Renal cortical epithelial cell (primary cell): ENCODE results near the gene RNU6-1. TPM values are rescaled to one million over a fixed set of nuclear protein-coding genes. Genes with fewer than 3 reads are reported as not detected.
A peak's percentile ranks its signal among the peaks of the same experiment; 100 is the strongest.

ENCODE experiments used
- DNase-seq: peaks from one replicate; pipeline ENCODE4 v3.0.0-alpha.2; 2011; ENCODE audit warnings: low read depth
- total RNA-seq: library from RNA; depleted of rRNA; stranded (reverse); fragments of >200 nt; gene quantifications from 2 replicates; pipeline ENCODE4 v1.2.3, GENCODE V29; 2014

Gene RNU6-1
- total RNA-seq, 1 donor from 2014 or later = not detected

DNA sequence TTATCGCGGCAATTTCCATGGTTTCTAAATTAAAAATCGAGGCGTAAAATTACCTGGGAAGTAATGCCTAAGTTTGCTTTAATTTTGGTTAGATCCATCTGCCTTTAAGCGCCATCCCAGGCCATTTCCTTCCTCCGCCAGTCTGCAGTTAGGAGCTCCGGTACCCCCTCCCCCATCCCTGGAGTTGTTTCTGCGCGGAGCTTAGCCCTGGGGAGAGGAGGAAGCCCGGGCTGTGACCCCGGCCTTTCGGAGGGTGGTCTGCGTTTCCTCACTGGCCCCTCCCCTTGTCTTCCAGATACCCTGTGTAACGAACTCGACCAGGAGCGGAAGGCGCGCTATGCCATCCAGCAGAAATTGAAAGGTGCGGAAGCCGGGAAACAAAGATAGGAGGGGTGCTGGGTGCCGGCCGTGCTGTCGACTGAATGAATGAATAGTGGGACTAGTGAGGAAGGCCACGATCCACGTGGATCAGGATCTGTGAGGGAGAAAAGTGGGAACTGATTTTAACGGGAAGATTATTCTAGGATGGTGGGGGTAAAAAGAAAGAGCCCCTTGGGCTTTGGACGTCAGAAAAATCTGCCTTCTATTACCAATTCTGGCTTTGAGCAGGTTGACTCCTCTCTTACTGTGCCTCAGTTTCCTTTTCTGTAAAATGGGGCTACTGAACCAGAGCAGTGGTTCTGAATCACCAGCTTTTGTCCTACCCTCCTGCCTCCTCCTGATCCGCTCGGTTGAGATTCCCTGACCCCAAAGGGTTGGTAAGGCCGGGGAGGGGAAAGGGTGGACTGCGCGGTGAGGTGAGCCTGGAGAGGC lies 6.7 kb downstream of the RNU6-1 start:
- no peak for DNase-seq

DNA sequence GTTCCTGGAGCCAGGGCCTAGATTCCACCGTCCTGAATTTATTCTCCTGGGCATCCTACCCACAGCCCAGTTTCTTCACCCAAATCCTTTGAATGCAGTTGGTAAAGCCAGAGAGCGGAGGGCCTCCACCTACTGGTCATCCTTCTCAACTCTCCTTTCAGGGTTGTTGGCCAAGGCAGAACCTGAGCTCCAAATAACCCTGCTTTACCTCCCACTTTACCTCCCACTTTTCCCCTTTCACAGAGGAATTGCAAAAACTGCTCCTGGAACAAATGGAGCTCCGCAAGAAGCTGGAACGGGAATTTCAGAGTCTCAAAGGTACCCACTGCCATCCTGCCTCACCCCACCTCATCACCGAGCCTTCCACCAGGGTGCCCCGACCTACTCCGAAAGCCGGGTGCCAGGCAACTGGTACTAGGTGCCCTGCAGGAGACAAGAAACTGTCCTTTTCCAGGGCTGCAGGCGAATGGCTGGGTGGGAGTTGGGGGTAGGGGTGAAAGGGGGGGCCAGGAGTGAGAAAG lies 7.8 kb downstream of the RNU6-1 start:
- peak; percentile 47 for DNase-seq

DNA sequence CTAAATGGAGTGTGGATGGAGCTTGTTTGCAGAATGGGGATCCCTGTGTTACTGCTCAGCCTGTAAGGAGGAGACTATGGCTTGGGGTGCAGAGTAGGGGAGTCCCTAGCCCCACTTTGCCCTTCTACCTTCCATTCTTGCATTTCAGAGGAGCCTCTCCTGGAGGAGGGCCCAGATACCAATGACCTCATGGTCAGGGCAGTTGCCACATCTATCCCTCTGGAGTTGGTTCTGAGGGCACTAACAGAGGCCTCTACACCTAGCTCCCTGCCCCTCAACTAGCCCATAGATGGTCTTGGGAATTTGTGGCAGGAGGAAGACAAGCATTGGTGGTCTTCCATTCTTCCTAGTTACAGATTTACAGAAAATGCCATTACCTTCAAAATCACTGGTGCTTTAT lies 8.5 kb downstream of the RNU6-1 start:
- no peak for DNase-seq

DNA sequence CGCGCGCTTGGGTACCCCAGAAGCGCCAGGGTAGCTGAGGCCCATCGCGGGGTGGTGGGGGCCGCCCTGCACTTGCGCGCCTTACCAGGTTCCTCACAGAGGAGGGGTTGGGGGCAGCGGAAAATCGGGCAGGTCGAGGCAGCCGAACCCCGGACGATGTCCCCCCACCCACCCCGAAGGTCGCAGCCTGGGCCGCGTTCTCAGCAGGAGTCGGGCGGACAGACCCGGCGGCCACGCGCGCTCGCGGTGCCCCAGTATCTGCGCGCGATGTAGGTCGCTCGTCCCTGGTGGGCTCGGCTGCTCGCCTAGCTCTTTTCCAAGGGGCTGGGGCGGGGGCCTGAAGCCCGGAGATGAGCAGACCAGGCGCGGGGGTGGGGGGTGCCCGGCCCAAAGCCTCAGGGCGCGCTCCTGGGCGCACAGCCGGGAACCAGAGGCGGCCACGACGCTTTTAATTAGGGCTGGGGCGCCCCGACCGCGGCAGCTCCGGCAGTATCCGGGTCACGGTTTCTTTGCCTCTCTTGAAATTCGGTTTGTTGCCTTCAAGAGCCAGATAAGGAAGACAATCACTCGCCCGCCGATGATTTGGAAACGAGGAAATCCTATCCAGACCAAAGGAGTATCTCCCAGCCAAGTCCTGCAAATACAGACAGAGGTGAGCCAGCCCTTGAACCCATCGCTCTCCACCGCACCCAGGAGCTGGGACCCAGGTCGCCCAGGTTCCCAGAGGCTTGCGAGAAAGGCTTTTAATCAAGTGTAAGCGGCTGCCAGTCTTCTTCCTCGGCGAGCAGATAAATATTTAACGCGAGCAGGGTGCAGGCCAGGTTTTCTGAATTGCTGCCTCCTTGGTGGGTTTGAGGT lies 10.0 kb downstream of the RNU6-1 start:
- DNase-seq = no peak

DNA sequence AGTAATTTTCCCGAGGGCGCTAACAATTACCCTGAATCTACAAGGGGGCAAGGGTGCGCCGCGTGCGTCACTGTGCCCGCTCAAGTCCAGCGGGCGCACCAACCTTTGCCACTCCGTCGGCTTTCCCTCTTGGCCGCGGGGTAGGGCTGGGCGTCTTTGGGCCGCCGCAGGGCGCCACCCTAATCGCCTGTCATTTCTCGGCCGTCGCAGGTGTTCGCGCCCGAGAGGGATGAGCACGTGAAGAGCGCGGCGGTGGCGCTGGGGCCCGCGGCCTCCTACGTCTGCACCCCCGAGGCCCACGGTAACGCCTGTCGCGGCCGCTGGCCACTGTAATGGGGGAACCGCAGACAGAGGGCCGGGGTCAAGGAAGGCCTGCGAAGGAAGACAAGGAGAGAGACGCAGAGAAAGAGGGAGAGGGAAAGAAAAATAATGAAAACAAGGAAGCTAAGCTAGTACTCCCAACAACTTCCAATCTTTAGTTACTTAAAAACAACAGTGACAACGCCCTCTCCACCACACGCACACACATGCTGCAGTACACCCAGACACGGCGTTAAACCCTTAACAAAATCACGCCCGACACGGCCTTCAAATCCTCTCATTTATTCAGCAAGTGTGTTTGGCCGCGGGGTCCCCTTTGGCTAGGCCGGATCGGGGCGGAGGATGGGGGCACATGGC lies 10.7 kb downstream of the RNU6-1 start:
- no peak for DNase-seq

DNA sequence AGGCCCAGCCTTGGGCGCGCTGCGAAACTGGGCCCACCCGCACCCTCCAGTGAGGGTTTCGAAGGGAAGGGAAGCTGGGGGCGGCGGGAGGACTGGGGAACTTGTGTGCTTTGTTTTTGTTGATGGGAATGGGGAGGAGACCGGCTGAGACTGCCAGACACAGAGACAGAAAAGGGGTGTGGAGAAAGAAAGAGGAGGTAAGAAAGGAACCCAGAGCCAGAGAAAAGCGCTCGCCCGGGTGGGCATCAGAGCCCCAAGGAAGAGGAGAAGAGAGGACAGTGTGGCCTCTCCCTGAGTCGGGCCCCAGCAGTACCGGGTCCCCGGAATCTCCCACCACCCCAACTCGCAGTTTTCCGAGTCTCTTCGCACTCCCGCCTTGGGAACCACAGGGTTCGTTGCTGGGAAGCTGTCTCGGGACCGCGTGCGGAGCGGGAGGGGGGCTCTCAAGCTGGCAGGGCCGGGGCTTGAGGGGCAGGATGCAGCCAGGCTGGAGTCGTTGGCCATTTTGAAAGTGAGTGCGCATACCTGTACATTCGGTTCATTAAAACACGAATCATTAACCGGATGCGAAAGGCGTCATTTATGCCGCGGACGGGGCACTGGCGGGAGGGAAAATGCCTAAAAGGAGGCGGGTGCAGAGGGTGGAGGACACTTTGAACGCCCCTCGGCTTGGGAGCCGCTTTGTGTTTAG lies 11.4 kb downstream of the RNU6-1 start:
- no peak for DNase-seq

DNA sequence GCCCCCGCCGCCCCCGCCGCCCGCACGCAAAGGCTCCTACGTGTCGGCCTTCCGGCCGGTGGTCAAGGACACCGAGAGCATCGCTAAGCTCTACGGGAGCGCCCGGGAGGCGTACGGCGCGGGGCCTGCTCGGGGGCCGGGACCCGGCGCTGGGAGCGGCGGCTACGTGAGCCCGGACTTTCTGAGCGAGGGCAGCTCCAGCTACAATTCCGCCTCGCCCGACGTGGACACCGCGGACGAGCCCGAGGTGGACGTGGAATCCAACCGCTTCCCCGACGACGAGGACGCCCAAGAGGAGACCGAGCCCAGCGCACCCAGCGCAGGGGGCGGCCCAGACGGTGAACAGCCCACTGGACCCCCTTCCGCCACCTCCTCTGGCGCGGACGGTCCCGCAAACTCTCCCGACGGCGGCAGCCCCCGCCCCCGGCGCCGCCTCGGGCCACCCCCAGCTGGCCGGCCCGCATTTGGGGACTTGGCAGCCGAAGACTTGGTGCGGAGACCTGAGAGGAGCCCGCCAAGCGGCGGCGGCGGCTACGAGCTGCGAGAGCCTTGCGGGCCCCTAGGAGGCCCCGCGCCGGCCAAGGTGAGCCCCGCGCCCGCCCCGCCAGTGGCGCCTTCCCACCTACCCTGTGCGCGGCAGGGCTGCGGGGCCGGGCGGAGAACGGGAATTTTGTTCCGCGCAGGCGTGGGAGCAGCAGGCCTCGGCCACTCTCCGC lies 12.1 kb downstream of the RNU6-1 start:
- DNase-seq = no peak

DNA sequence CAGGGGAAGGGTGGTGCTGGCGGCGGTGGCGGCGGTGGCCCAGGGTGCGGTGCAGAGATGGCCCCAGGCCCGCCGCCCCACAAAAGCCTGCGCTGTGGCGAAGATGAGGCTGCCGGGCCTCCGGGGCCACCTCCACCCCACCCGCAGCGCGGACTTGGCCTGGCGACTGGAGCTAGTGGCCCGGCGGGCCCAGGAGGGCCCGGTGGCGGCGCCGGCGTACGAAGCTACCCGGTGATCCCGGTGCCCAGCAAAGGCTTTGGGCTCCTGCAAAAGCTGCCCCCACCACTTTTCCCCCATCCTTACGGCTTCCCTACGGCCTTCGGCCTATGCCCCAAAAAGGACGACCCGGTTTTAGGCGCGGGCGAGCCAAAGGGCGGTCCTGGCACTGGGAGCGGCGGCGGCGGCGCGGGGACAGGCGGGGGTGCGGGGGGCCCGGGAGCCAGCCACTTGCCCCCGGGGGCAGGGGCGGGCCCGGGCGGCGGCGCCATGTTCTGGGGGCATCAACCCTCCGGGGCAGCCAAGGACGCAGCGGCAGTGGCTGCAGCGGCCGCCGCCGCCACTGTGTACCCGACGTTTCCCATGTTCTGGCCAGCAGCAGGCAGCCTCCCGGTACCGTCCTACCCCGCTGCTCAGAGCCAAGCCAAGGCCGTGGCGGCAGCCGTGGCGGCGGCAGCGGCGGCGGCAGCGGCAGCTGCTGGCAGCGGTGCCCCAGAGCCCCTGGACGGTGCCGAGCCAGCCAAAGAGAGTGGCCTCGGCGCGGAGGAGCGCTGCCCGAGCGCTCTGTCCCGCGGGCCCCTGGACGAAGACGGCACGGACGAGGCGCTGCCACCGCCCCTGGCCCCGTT lies 12.9 kb downstream of the RNU6-1 start:
- DNase-seq = no peak

DNA sequence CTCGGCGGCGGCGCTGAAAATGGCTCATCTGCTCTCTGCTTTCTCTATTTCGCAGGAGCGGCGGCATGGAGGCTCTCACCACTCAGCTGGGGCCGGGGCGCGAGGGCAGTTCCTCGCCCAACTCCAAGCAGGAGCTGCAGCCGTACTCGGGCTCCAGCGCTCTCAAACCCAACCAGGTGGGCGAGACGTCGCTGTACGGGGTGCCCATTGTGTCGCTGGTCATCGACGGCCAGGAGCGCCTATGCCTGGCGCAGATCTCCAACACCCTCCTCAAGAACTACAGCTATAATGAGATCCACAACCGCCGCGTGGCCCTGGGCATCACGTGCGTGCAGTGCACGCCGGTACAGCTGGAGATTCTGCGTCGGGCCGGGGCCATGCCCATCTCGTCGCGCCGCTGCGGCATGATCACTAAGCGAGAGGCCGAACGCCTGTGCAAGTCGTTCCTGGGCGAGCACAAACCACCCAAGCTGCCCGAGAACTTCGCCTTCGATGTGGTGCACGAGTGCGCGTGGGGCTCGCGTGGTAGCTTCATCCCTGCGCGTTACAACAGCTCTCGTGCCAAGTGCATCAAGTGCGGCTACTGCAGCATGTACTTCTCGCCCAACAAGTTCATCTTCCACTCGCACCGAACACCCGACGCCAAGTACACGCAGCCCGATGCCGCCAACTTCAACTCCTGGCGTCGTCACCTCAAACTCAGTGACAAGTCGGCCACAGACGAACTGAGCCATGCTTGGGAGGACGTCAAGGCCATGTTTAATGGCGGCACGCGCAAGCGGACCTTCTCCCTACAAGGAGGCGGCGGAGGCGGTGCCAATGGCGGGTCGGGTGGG lies 13.7 kb downstream of the RNU6-1 start:
- no peak for DNase-seq

DNA sequence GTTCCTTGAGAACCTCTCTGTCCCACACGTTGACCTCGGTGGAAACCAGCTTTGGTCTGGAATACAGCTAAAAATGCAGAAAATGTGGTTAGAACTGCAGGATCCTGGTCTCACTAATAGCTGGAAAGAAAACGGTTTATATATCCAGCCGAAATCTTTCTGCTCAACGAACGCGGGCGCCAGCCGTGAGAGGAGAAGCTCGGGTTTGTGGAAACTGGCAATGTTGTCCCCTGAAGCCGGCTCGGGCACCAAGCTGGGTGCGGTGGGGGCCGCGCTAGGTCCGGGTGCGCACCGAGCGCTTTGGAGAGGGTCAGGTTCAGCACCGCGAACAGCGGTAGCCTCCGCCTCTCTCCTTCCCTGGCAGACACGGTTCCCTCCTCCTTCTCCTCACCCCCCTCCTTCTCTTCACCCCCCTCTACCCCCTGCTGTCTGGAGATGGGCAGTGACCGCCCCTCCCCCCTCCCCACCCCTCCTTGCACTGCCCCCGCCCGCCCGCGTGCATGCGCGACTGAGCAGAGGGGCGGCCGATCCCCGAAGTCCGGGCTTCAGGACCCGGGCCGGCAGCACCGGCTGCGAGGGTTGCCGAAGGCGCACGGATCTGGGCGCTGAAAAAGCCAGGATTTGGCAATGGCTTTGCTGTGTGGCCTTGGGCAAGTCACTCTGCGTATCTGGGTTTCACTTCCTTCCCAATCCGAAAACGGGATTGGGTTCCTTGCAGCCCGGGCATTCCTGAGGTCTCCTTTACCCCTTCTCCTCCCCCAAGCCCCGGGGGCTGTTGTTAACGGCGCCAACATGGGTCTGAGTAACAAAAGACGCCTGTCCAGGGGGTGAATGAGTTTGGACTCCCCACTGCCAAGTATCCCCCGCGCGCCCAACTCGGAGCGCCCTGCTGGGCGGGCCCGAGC lies 14.6 kb downstream of the RNU6-1 start, which contains the start of gene SKOR1:
TSS of gene SKOR1 (plus strand) at position 534 of the 905 bp plus-strand sequence. CDS start at position 628, 94 bp downstream.
- DNase-seq = no peak

DNA sequence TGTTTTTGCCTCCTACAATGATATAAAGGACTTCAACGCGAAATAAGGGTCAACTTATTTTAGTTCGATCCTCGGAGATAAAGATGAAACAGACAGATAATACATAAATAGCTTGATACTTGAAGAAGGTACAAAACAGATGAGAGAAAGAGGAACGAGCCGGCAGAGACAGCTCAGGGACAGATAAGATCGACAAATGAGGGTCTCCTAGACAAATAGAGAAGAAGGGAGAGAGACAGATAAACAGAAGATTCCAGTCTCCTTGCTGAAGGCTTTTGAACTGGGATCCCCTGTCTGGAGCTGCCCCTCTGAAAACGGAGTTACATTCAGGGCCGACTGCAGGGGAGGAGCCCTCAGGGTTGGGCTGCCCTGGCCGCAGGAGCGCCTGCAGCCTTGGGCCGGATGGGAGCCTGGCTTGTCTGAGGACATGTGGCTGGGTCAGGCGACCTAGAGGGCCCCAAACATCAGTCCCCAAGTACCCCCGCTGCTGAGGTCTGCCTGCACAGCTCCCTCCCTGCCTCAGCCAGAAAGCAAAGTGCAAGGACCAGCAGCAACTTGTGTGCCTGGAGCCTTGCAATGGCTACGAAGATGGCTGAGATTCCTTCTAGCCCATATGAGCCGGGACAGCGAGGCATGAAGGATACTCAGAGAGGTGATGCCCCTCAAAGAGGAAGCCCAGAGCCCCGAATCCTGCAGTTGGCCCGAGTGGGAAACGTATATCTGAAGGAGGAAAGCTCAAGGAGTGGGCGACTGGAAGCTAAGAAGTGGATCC lies 15.5 kb downstream of the RNU6-1 start:
- DNase-seq = no peak

DNA sequence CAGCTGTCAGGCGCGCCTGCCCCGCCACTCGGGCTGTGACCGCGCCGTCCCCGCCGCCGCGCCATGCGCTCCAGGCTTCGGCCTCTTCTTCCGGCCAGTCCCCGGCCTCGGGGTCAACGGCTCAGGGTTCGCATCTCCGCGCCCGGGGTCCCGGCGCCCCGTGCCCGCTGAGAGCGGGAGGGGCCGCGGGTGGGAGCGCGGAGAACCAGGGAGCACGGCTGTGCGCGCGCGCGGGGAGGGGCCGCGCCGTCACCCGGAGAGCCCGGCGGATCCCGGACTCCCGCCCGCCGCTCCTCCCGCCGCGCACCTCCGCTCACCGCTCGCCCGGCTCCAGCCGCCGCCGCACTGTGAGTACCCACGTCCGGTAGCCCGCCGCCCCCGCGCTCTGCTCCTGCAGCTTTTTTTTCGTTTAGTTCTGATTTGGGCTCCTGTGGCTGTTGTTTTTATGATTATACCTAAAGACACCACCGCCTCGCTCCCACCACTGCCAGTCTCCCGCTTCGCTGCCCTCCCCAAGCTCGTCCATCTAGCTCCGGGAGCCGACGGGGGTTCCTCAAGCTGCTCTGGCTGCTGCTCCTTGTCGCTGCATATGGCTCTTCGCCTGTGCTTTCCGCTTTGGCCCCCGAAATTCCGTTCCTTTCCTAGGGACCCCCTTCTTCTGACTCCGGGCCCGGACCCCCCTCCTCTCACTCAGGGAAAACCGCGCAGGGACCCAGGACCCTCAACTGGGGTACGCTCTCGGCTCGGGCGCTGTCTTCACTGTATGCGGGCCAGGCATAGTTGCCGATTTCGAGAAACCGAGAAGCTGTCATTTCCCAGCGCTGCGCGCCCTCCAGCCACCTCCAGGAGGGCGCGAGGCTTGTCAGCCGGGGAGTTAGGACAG lies 16.3 kb downstream of the RNU6-1 start:
- no peak for DNase-seq

DNA sequence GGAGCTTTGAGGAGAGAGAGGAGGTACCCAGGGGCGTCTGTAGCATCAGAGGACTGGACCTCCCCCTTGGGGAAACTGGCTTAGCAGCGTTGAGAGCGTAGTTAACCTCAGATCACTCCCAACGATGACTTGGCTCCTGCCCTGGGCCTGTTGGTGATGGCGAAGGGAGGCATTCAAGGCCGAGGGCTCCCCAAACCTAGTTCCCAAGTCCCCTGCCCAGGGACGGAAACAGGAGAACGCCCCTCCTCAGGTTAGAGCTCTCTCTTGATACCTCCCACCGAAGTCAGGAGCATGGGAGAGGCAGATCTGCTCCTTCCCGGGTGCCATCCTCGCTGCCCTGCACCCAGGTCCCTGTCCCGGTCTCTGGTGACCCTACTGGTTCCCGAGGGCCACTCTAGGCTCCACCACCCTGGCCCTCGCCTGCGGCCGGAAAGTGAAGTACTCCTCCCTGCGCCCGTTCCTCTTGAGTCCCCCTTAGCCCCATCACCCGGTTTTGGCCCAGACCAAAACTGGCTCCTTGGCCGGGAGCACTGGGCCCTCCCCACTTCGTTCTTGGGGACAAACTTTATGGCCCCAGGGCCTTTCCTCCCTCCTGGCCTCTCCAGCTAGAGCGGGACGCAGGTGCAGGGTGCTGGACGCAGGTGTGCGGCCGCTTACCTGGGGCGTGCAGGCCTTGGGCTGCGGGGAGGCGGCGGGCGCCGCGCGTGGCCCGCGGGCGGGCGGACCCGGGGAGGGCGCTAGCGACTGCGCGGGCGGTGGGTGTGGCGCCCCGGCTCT lies 17.1 kb downstream of the RNU6-1 start:
- DNase-seq = no peak

DNA sequence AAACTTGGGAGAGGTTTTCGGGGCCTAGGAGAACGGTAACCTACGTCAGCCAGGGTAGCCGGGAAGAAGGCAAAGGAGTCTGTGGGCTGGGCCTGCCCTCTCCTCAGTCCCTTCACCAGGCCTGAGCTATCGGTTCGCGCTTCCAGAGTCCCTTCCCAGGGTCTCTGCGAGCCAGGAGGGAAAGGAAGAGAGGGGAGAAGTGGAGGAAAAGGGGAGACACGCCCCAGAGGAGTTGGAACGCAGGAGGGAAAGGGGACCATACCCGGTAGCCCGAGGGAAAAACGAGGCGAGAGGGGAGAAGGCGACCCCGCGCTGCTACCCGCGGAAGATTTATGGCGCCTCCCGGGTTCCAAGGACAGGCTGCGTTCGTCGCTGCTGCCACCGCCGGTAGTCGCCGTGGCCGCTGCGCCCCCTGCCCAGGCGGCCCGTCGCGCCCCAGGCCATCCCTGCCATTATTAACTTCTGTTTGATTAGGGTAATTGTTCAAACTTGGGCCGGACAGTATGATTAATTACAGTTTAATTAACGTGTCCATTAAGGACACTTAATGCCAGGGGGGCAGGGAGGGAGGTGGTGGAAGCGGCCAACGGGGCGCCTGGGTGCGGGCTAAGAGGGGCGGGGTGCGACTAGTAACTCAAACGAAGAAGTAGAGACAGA lies 17.9 kb downstream of the RNU6-1 start:
- no peak for DNase-seq
